Measurements from ENCODE around the gene CDON. TPM values are rescaled to one million over a fixed set of nuclear protein-coding genes. Genes with fewer than 3 reads are reported as not detected.

CDON gene
- polyA plus RNA-seq, 2 of the 4 experiments (the other 2 are of a cell fraction) = 1.7 to 5.6 TPM

- no peak for DNase-seq (ENCODE audit: low read depth in 1 of 2, low spot score in 1 of 2)
- 75% methylated on average over 12 of the region's 13 CpGs for WGBS (ENCODE audit: missing lambda C conversion rate)
- Histone ChIP-seq H3K4me2 (no peak overlapping the region), H3K4me1 (no peaks in the 10 kb centered on the region), H3K4me3 (no peak overlapping the region), H3K9me3 (no peaks in the 10 kb centered on the region), H3K27ac (no peak overlapping the region)
- CTCF ChIA-PET = interaction anchor here (0.6 to 6.7 kb wide), 4 partner anchors 20 to 249 kb away, joined by 3 to 38 read pairs (median 15); partner anchors contain the start of gene CDON
- ATAC-seq = no peak
- POLR2A ChIA-PET = no interaction called here
- no peak for TF ChIP-seq EHF (CRISPR knock-in tag; IDR thresholded peaks at IDR 0.05)
- no peak for TF ChIP-seq RCOR1 (IDR thresholded peaks at IDR 0.05; ENCODE audit: low read depth, low read length)
- TF ChIP-seq KDM1A (IDR thresholded peaks at IDR 0.05; ENCODE audit: low read depth) = no peak
- TF ChIP-seq FOSB (CRISPR knock-in tag; IDR thresholded peaks at IDR 0.05) = no peak
- TF ChIP-seq TP53 (CRISPR knock-in tag; IDR thresholded peaks at IDR 0.05) = no peak
- no peak for TF ChIP-seq NFE2L2 (conservative IDR thresholded peaks at IDR 0.05; ENCODE audit: low read length)
- TF ChIP-seq NR3C1 (IDR thresholded peaks at IDR 0.05) = no peak
- no peak for TF ChIP-seq SMC3 (IDR thresholded peaks at IDR 0.05)
- TF ChIP-seq FOSL2 (IDR thresholded peaks at IDR 0.05) = no peak
- TF ChIP-seq FOSL2 (CRISPR knock-in tag; IDR thresholded peaks at IDR 0.05) = no peak
- TF ChIP-seq CHD4 (IDR thresholded peaks at IDR 0.05; ENCODE audit: borderline replicate concordance) = no peak
- no peak for TF ChIP-seq KDM5A (IDR thresholded peaks at IDR 0.05)
- TF ChIP-seq ZC3H11A (IDR thresholded peaks at IDR 0.05) = no peak
- no peak for TF ChIP-seq HES2 (IDR thresholded peaks at IDR 0.05)
- TF ChIP-seq REST (IDR thresholded peaks at IDR 0.05) = no peak
- no peak for TF ChIP-seq RAD21 (conservative IDR thresholded peaks at IDR 0.05 in 1 of 2, IDR thresholded peaks at IDR 0.05 in 1 of 2)
- no peak for TF ChIP-seq EP300 (IDR thresholded peaks at IDR 0.05)
- FAIRE-seq = no peak
Measured at GRCh38 chr11:125944350-125945010, 118.2 kb downstream of the CDON start.

GRCh38 chr11:125943661-125944349 is 118.9 kb downstream of the CDON start:
- FAIRE-seq (no peak), DNase-seq (ENCODE audit: low read depth in 1 of 2, low spot score in 1 of 2) (no peak), ATAC-seq (no peak)
- Histone ChIP-seq H3K9me3 (no peaks in the 10 kb centered on the region), H3K27ac (no peak overlapping the region), H3K4me3 (no peak overlapping the region), H3K4me1 (no peaks in the 10 kb centered on the region), H3K4me2 (no peak overlapping the region)
- POLR2A ChIA-PET = no interaction called here
- no peak for TF ChIP-seq CTCF (IDR thresholded peaks at IDR 0.05)
- TF ChIP-seq CBX2 (IDR thresholded peaks at IDR 0.05; ENCODE audit: borderline replicate concordance, low read depth) = no peak
- 76% methylated on average over 9 of the region's 9 CpGs for WGBS (ENCODE audit: missing lambda C conversion rate)
- CTCF ChIA-PET = interaction anchor here (0.7 to 6.7 kb wide), 7 partner anchors 16 to 363 kb away, joined by 3 to 38 read pairs (median 6); partner anchors contain the start of gene CDON
